ENCODE results near the gene RPS3.

Gene RPS3

DNA sequence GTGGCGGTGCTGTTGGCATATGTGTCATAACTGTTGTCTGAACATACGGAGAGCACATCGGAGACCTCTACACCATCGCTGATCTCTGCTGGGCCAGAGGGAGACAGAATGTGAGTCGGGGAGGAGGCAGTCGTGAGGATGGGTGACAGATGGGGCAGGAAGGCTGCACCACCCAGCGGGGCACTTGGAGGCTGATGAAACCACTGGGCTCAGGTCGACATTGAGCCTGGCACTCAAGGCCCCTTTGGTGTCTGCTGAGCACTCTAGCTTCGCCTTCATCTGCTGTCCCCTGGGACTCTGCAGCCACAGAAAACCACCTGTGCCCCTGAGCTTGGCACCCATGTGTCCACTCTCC is 36.2 kb downstream of the RPS3 start:
- no peak for DNase-seq

- DNase-seq: no peak
Observed at GRCh38 chr11:75436806-75437205, 37.5 kb downstream of the RPS3 start.

- DNase-seq: no peak
Observed at GRCh38 chr11:75437966-75438659, 38.8 kb downstream of the RPS3 start.

- no peak for DNase-seq
Observed at GRCh38 chr11:75439026-75439425, 39.7 kb downstream of the RPS3 start.

GRCh38 chr11:75439495-75440120 is 40.3 kb downstream of the RPS3 start:
- no peak for DNase-seq

- DNase-seq: no peak
Observed at GRCh38 chr11:75440960-75441803, 41.9 kb downstream of the RPS3 start.

DNA sequence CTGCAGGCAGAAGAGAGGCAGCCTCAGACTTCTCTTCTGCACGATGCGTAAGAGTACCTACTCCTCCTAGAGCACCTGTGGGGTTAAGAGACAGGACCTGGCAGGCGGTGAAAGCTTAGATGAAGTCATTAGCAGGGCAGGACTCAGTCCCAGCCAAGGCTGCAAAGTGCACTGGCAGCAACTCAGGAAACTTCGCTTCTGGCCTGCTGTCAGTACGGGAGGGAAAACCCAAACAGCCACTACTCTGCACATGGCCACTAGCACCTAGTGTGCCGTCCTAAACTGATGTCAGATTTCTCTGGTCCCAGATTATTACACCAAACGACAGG is 42.5 kb downstream of the RPS3 start:
- DNase-seq: no peak

GRCh38 chr11:75442161-75442885 is 43.0 kb downstream of the RPS3 start:
- no peak for DNase-seq

DNA sequence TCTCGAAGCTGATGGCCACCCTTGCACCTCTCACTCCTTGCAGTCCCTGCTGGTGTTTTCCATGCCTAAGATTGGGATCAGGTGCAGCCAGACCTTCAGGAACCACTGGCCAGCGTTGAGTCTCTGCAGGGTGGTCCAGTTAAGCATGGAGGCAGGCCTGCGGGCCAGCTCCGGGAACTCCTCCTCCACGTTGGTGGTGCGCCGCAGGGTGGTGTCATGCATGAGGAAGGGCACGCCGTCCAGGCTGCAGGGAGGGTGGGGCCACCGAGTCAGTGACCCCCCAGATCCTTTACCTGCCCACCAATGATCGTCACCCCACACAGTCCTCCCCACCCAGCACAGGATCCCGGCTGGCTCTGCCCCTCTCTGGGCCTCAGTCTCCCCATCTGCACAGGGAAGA is 43.7 kb downstream of the RPS3 start:
- DNase-seq: no peak

- DNase-seq: peak; percentile 80
Observed at GRCh38 chr11:75445315-75445953, 46.1 kb downstream of the RPS3 start.

- DNase-seq: no peak
Observed at GRCh38 chr11:75447415-75447814, 48.1 kb downstream of the RPS3 start.

DNA sequence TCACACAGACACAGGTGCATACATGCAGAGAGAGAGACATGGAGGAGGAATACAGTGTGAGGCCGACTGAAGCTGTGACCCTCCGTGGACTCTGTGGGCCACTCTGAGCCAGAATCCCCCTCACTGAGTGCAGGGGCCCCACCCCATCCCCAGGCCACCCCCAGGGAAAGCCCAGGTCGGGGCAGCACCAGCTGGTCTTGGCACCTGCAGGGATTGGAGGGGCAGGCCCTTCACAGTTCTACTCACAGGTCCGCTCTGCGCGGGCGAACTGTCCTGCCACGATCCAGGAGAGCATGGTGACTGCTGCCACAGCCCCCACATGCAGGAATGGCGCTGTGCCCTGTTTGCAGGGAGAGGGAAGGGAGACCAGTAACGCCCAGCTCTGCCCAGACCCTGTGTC is 50.0 kb downstream of the RPS3 start:
- no peak for DNase-seq

GRCh38 chr11:75449776-75450175 is 50.5 kb downstream of the RPS3 start:
- DNase-seq: no peak

DNA sequence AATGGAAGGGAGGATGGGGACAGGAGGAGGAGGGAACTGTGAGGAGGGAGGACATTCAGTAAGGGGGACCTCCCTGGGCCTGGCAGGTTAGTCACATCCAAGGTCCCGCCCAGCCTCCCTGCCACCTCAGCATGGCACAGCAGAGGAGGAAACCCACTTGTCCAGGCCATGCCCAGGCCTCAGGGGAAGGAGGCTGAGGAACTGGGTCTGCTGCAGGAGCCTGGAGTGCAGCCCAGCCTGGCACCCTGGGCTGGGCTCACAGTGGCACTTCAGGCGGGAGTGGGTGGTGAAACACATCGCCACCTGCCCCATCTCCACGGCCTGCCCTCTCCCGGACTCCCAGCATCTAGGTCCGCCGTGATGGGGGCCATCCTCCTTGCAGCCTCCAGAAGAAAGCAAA is 50.9 kb downstream of the RPS3 start:
- no peak for DNase-seq

DNA sequence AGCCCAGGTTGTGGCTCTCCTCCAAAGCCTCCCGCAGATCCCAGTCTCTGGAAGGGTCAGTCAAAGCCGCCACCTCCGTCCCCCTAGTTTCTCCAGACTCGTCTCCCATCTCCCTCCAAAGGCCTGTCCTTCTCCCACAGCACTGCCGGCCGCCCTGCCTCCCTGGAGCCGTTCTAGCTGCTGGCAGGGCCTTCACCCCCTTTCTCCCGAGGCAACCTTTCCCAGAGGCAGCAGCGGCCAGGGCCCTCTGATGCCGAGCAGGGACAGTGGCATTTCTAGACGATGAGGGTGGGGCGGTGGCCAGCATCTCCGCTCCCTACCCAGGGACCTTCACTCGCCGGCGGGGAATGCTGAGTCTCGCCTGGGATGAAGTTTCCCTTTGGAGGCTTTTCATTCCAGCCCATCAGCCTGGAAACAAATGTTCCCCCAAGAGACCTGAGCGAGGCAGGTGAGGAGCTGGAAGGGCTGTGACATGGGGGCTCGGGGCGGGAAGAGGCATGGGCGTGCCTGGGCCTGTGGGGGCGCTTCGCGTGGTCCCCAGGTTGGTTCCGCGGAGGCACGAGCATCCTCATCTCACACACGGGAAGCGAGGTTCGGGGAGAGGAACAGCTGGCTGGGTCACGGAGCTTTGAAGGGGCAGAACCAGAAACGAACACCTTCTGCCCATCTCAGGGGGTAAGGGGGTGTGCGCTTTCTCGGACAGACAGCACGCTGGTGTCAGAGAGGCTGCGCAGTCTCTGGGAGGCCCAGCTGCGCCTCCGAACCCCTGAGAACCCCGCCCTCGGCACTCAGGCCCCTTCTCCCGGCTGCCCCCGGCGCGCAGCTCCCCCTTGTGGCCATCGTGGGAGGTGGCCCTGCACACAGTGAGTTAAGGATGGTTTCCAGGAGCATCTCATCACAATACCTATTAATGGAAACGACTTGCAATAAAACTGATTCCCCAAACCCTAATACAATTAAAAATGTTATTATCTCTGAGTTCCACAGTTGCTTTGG is 51.8 kb downstream of the RPS3 start:
- peak; percentile 65 for DNase-seq

- DNase-seq: no peak
Observed at GRCh38 chr11:75453916-75454655, 54.8 kb downstream of the RPS3 start.

DNA sequence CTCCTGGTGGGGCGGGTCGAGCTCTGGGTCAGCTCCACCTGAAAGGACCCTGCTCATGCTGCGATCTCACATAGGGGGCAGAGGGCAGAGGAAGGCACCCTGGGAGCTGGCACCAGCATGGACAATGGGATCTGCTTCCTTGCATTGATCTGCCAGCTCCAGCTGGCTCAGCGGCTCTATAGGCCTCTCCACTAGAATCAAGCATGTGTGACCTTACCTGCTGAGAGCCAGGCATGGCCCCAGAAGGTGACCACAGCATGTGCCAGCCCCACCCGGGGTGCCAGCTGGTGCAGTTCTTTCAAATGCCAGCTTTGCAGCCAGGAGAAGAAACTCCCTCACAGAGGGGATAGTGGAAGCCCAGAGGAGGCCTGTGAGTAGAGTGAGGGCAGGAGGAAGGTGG is 55.7 kb downstream of the RPS3 start:
- DNase-seq: no peak
